Skeletal muscle tissue (tissue), 4 donors: Measurements from ENCODE around the gene CSGALNACT2. TPM values are rescaled to one million over a fixed set of nuclear protein-coding genes. Genes with fewer than 3 reads are reported as not detected.

ENCODE experiments used
- H3K27ac ChIP-seq: one replicate; pipeline ENCODE4 v1.7.0; 2013; ENCODE audit warnings: mild to moderate bottlenecking, low read depth, low read length, inconsistent platforms
- H3K27me3 ChIP-seq, 3 donors: one replicate each; pipeline ENCODE4 v1.7.0; 2013; ENCODE audit warnings: low read length in 3 of 3; ENCODE audit not compliant: control insufficient read depth in 3 of 3, insufficient read depth in 3 of 3
- H3K36me3 ChIP-seq, 3 donors: one replicate each; pipeline ENCODE4 v1.7.0; 2013; ENCODE audit warnings: low read length in 3 of 3; ENCODE audit not compliant: control insufficient read depth in 3 of 3, insufficient read depth in 3 of 3
- H3K4me1 ChIP-seq, 3 donors: one replicate each; pipeline ENCODE4 v1.7.0; 2013; ENCODE audit warnings: low read length in 3 of 3, mild to moderate bottlenecking in 3 of 3; ENCODE audit not compliant: control insufficient read depth in 3 of 3, insufficient read depth in 3 of 3
- H3K4me3 ChIP-seq, 3 donors: one replicate each; pipeline ENCODE4 v1.7.0; 2013; ENCODE audit warnings: low read length in 3 of 3
- H3K9ac ChIP-seq, 3 donors: one replicate each; pipeline ENCODE4 v1.7.0; 2013; ENCODE audit warnings: low read length in 3 of 3, mild to moderate bottlenecking in 3 of 3, moderate library complexity in 2 of 3, low read depth in 1 of 3
- H3K9me3 ChIP-seq, 3 donors: one replicate each; pipeline ENCODE4 v1.7.0; 2013; ENCODE audit warnings: low read length in 3 of 3; ENCODE audit not compliant: control insufficient read depth in 3 of 3
- total RNA-seq: library from RNA; depleted of rRNA; stranded (reverse); fragments of >200 nt; gene quantifications from one replicate; pipeline ENCODE4 v1.2.3, GENCODE V29; 2014
- donor health status: Osteomylitis.

CSGALNACT2 gene
- total RNA-seq, 1 donor from 2014 or later = 24.0 TPM

DNA sequence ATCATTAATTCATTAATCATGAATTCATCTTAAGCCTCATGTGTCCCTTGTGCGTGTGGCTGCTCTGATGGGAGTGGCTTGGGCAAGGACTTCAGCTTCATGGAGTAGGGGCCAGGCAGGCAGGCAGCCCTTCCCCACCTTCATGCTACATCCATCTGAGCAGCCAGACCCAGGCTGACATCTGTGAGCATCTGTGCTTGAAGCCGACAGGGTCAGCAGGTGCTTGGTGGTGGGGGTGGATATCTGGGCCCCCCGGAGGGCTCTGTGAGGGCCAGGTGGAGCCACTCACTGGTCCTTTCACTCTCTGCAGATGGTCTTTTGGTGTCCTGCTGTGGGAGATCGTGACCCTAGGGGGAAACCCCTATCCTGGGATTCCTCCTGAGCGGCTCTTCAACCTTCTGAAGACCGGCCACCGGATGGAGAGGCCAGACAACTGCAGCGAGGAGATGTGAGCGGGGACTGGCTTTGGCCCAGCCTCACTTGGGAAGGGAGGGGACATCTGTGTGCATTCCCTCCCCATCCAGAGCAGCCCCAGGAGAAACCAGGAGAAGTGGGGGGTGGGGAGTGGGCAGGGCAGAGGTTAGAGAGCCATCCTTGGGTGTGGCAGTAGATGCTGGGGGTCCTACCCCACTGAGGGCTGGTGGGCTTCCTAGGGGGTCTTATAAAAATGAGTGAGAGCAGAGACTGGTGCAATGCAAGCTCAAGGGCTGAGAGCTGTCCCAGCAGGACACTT lies 14.7 kb upstream of the CSGALNACT2 start:
- H3K27ac ChIP-seq = no peak overlapping the region
- H3K9me3 ChIP-seq = no peaks in the 10 kb centered on the region
- H3K27me3 ChIP-seq = peaks cover 0 to 5% (median 0%) of the 10 kb centered on the region in 3 donors
- no peaks in the 10 kb centered on the region for H3K36me3 ChIP-seq
- no peak overlapping the region for H3K9ac ChIP-seq
- no peak overlapping the region for H3K4me3 ChIP-seq
- H3K4me1 ChIP-seq = peaks cover 6 to 13% (median 9%) of the 10 kb centered on the region in 3 donors

DNA sequence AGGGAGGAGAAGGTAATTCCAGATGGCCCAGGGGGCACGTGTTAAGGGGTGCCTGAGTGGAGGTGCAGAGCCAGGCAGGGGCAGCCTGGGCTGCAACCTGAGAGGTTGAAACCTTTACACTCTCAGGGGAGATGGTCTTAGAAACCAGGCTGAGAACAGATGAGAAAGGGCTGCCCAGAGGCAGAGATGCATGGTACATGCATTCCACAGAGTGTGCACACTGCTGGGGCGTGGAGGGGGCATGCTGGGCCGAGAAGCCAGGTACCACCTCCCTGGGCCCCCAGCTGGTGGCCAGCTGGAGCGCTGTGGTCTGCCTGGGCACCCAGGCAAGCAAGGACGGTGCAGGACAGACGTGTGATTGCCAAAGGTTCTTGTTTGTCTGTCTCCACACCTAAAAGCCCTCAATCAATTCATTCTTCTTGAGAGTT lies 14.1 kb upstream of the CSGALNACT2 start:
- H3K4me3 ChIP-seq = no peak overlapping the region
- peaks cover 6 to 17% (median 9%) of the 10 kb centered on the region in 3 donors for H3K4me1 ChIP-seq
- no peaks in the 10 kb centered on the region for H3K36me3 ChIP-seq
- H3K27ac ChIP-seq = no peak overlapping the region
- peaks cover 0 to 5% (median 0%) of the 10 kb centered on the region in 3 donors for H3K27me3 ChIP-seq
- H3K9me3 ChIP-seq = no peaks in the 10 kb centered on the region
- no peak overlapping the region for H3K9ac ChIP-seq

- H3K36me3 ChIP-seq = no peaks in the 10 kb centered on the region
- H3K27me3 ChIP-seq = peaks cover 0 to 5% (median 0%) of the 10 kb centered on the region in 3 donors
- no peak overlapping the region for H3K27ac ChIP-seq
- H3K9ac ChIP-seq = peak overlapping the region in 1 of 3 donors; percentile 21
- H3K4me1 ChIP-seq = peaks cover 6 to 17% (median 9%) of the 10 kb centered on the region in 3 donors
- no peaks in the 10 kb centered on the region for H3K9me3 ChIP-seq
- H3K4me3 ChIP-seq = no peak overlapping the region
These were observed 13.5 kb upstream of the CSGALNACT2 start for GRCh38 chr10:43124574-43125273.

DNA sequence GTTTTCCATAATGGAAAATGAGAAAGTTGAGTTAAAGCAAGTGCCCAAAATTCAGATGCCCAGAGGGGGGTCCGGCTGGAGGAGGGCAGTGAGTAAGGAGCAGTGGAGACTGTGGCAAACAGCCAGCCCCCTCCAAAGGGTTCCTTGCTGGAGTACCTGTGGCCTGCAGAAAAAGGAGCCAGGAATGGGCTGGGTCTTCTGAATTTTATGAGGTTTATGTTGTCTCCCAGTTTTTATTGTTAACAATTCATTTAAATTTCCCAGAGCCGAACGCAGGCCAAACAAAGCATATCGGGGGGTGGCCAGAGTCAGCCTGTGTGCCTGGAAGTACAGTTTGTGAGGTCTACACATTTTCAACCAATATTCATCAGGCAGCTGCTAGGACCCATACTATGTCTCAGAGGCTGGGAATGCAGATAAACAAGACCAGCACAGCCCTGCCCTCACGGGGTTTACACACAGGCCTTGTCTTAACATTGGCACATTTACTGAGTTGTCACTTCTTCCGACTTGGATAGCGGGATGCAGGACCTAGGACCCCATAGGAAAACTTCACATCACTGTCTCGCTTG lies 12.9 kb upstream of the CSGALNACT2 start:
- H3K4me3 ChIP-seq = no peak overlapping the region
- H3K9ac ChIP-seq = no peak overlapping the region
- H3K27me3 ChIP-seq = peaks cover 0 to 5% (median 0%) of the 10 kb centered on the region in 3 donors
- no peaks in the 10 kb centered on the region for H3K9me3 ChIP-seq
- H3K27ac ChIP-seq = no peak overlapping the region
- no peaks in the 10 kb centered on the region for H3K36me3 ChIP-seq
- H3K4me1 ChIP-seq = peaks cover 6 to 17% (median 9%) of the 10 kb centered on the region in 3 donors

GRCh38 chr10:43125881-43126731 lies 12.1 kb upstream of the CSGALNACT2 start:
- Histone ChIP-seq H3K9me3 (no peaks in the 10 kb centered on the region), H3K9ac (no peak overlapping the region), H3K4me1 (peaks cover 4 to 16% (median 9%) of the 10 kb centered on the region in 3 donors), H3K36me3 (no peaks in the 10 kb centered on the region), H3K27ac (no peak overlapping the region), H3K4me3 (no peak overlapping the region), H3K27me3 (peaks cover 0 to 5% (median 0%) of the 10 kb centered on the region in 3 donors)

- peaks cover 0 to 8% (median 3%) of the 10 kb centered on the region in 3 donors for H3K4me1 ChIP-seq
- peaks cover 0 to 5% (median 0%) of the 10 kb centered on the region in 3 donors for H3K27me3 ChIP-seq
- H3K9me3 ChIP-seq = no peaks in the 10 kb centered on the region
- no peak overlapping the region for H3K9ac ChIP-seq
- no peaks in the 10 kb centered on the region for H3K36me3 ChIP-seq
- H3K4me3 ChIP-seq = no peak overlapping the region
- no peak overlapping the region for H3K27ac ChIP-seq
These were observed 11.4 kb upstream of the CSGALNACT2 start for GRCh38 chr10:43126759-43127424.

GRCh38 chr10:43127442-43127841 lies 10.8 kb upstream of the CSGALNACT2 start:
- H3K9ac ChIP-seq = no peak overlapping the region
- no peaks in the 10 kb centered on the region for H3K36me3 ChIP-seq
- H3K4me1 ChIP-seq = peaks cover 0 to 4% (median 3%) of the 10 kb centered on the region in 3 donors
- H3K4me3 ChIP-seq = no peak overlapping the region
- peaks cover 0 to 5% (median 0%) of the 10 kb centered on the region in 3 donors for H3K27me3 ChIP-seq
- no peaks in the 10 kb centered on the region for H3K9me3 ChIP-seq
- H3K27ac ChIP-seq = no peak overlapping the region

DNA sequence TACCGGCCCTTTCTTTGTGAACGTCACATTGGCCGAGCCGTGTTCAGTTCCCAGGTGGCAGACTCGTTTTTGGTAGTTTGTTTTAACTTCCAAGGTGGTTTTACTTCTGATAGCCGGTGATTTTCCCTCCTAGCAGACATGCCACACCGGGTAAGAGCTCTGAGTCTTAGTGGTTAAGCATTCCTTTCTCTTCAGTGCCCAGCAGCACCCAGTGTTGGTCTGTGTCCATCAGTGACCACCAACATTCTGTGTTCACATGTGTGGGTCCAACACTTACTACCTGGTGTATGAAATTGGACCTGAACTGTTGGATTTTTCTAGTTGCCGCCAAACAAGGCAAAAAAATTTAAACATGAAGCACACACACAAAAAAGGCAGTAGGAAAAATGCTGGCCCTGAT lies 9.9 kb upstream of the CSGALNACT2 start:
- Histone ChIP-seq H3K27ac (no peak overlapping the region), H3K4me1 (peaks cover 0 to 4% (median 3%) of the 10 kb centered on the region in 3 donors), H3K36me3 (no peaks in the 10 kb centered on the region), H3K9ac (no peak overlapping the region), H3K27me3 (peaks cover 0 to 5% (median 0%) of the 10 kb centered on the region in 3 donors), H3K4me3 (no peak overlapping the region), H3K9me3 (no peaks in the 10 kb centered on the region)
